Stimulated activated naive CD8-positive, alpha-beta T cell treated with anti-CD3 and anti-CD28 coated beads, Interleukin-15, Interleukin-2, amounts not matched to agents 100 U/mL and 50 U/mL, for 24 hours (primary cell): ENCODE data around the gene TTC36.
"Not testable (repeated sequence)": the region's sequence is repeated elsewhere in the genome, so short reads cannot be mapped to it uniquely, and the experiment has no call there.

ENCODE experiments used
- ATAC-seq: fragments of 150-1000 bp; cut with Tn5 transposase; one replicate; pipeline ENCODE4 v1.10.0; 2021
- DNase-seq: peaks from one replicate; pipeline ENCODE4 v3.0.0; 2021

The TTC36 gene

GRCh38 chr11:118527109-118527508, at the start of gene TTC36:
Gene TTC36, plus strand, starts transcription at chr11:118527474. Its CDS starts 21 bp downstream, at chr11:118527495.
- no peak for DNase-seq
- no peak for ATAC-seq

- not testable (repeated sequence) for ATAC-seq, DNase-seq
Measured at GRCh38 chr11:118481238-118481637, 46.0 kb upstream of the TTC36 start.

GRCh38 chr11:118484405-118484804, 42.9 kb upstream of the TTC36 start:
- ATAC-seq (no peak), DNase-seq (no peak)

- no peak for DNase-seq
- no peak for ATAC-seq
Measured at GRCh38 chr11:118485273-118485672, 42.0 kb upstream of the TTC36 start.

GRCh38 chr11:118488480-118489109, 38.7 kb upstream of the TTC36 start:
- DNase-seq (peak; percentile 79), ATAC-seq (peak; percentile 69)

- DNase-seq, result no peak
- ATAC-seq, result no peak
Measured at GRCh38 chr11:118491041-118491440, 36.2 kb upstream of the TTC36 start.

GRCh38 chr11:118497831-118498230, 29.4 kb upstream of the TTC36 start:
- ATAC-seq, result no peak
- no peak for DNase-seq

- no peak for ATAC-seq
- DNase-seq, result no peak
Measured at GRCh38 chr11:118503216-118503615, 24.1 kb upstream of the TTC36 start.

GRCh38 chr11:118511601-118512000, 15.7 kb upstream of the TTC36 start:
- no peak for DNase-seq
- ATAC-seq, result no peak

- DNase-seq (no peak), ATAC-seq (no peak)
Measured at GRCh38 chr11:118514103-118514502, 13.2 kb upstream of the TTC36 start.

- DNase-seq (no peak), ATAC-seq (no peak)
Measured at GRCh38 chr11:118519549-118519948, 7.7 kb upstream of the TTC36 start.

- DNase-seq (no peak), ATAC-seq (no peak)
Measured at GRCh38 chr11:118521892-118522311, 5.4 kb upstream of the TTC36 start.

GRCh38 chr11:118522571-118523072, 4.7 kb upstream of the TTC36 start:
- DNase-seq (no peak), ATAC-seq (no peak)

GRCh38 chr11:118524356-118524755, 2.9 kb upstream of the TTC36 start:
- ATAC-seq (no peak), DNase-seq (no peak)

GRCh38 chr11:118524757-118525470, 2.4 kb upstream of the TTC36 start:
- DNase-seq, result no peak
- ATAC-seq, result no peak

GRCh38 chr11:118526688-118527087, 586 bp upstream of the TTC36 start:
- ATAC-seq, result no peak

GRCh38 chr11:118528511-118528910, 1.2 kb downstream of the TTC36 start:
- DNase-seq (no peak), ATAC-seq (no peak)

More at GRCh38 chr11:118526688-118527087, 586 bp upstream of the TTC36 start:
- DNase-seq, result no peak

GRCh38 chr11:118529584-118530175, 2.4 kb downstream of the TTC36 start:
- ATAC-seq, result no peak
- no peak for DNase-seq

GRCh38 chr11:118530180-118530682, 3.0 kb downstream of the TTC36 start:
- ATAC-seq (no peak), DNase-seq (no peak)

GRCh38 chr11:118530683-118531596, 3.7 kb downstream of the TTC36 start, which contains the start of gene TMEM25:
Gene TMEM25, plus strand, starts transcription at chr11:118531192. Its CDS starts 610 bp downstream, at chr11:118531802.
- DNase-seq (peak; percentile 79), ATAC-seq (peak; percentile 78)

GRCh38 chr11:118531597-118532084, 4.4 kb downstream of the TTC36 start:
- ATAC-seq (no peak), DNase-seq (no peak)

- ATAC-seq, result no peak
Measured at GRCh38 chr11:118532091-118532490, 4.8 kb downstream of the TTC36 start.

More at GRCh38 chr11:118532091-118532490, 4.8 kb downstream of the TTC36 start:
- no peak for DNase-seq
